Hepatocyte (in vitro differentiated cells): ENCODE measurements around the gene ZG16B.

Experiments used
- EZH2 ChIP-seq: fragments of 200-600 bp; sonication (generic); IDR thresholded peaks from 2 replicates; pipeline ENCODE4 v1.6.1; 2016; ENCODE audit warnings: antibody characterized with exemption, mild to moderate bottlenecking, borderline replicate concordance
- EZH2phosphoT487 ChIP-seq: fragments of 200-600 bp; sonication (generic); IDR thresholded peaks from one replicate; pipeline ENCODE4 v1.6.1; 2018; ENCODE audit warnings: antibody characterized with exemption, mild to moderate bottlenecking, low read depth, moderate library complexity; ENCODE audit not compliant: unreplicated experiment, severe bottlenecking
- TF ChIP-seq, protein P1 (sequence below): fragments of 200-600 bp; sonication (generic); IDR thresholded peaks from 2 replicates; pipeline ENCODE4 v1.5.1; 2016; ENCODE audit warnings: antibody characterized with exemption, mild to moderate bottlenecking; ENCODE audit not compliant: poor library complexity

DNA sequence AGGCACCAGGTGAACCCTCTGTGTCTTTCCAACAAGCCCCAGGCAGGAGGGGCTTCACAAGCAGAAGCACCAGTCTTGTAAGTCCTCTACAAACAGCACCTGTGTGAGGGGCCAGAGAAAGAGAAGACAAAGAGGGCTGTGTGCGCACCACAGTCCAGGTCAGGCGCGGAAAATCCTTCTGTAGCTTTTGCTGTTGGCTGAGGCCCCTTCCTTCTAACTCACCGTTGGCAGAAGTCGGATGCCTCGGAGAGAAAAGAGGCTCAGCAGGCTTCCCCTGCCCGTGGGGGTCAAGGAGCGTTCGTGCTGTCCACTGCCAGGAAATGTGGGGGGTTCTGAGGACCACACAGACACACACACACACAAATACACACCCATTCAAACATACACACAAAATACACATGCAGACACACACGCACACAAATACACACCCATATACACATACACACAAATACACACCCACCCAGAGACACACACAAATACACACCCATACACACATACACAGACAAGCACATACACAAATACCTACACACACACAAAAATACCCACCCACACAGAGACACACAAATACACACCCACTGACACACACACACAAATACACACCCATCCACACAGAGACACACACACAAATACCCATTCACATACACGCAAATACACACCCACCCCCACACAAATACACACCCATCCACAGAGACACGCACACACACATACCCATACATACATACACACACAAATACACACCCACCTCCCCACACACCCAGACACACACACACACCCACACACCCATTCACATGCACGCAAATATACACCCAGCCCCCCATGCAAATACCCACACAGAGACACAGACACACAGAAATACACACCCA, 6.8 kb downstream of the ZG16B start:
- TF ChIP-seq, protein P1, sequence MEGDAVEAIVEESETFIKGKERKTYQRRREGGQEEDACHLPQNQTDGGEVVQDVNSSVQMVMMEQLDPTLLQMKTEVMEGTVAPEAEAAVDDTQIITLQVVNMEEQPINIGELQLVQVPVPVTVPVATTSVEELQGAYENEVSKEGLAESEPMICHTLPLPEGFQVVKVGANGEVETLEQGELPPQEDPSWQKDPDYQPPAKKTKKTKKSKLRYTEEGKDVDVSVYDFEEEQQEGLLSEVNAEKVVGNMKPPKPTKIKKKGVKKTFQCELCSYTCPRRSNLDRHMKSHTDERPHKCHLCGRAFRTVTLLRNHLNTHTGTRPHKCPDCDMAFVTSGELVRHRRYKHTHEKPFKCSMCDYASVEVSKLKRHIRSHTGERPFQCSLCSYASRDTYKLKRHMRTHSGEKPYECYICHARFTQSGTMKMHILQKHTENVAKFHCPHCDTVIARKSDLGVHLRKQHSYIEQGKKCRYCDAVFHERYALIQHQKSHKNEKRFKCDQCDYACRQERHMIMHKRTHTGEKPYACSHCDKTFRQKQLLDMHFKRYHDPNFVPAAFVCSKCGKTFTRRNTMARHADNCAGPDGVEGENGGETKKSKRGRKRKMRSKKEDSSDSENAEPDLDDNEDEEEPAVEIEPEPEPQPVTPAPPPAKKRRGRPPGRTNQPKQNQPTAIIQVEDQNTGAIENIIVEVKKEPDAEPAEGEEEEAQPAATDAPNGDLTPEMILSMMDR, result no peak
- no peak for TF ChIP-seq EZH2phosphoT487
- no peak for TF ChIP-seq EZH2
